Measurements from ENCODE around the gene KLHL21. TPM values are rescaled to one million over a fixed set of nuclear protein-coding genes. Genes with fewer than 3 reads are reported as not detected.

KLHL21 gene
- total RNA-seq, 1 donor from 2014 or later = 42.3 TPM

- Histone ChIP-seq H3K9me3 (ENCODE audit: insufficient read depth, low read depth, low read length) (no peaks in the 10 kb centered on the region), H3K4me2 (ENCODE audit: low read length) (peak overlapping the region; percentile 90), H2AFZ (ENCODE audit: low read depth, low read length) (peak overlapping the region; percentile 31), H3K4me1 (ENCODE audit: insufficient read depth, low read length) (peaks cover 12% of the 10 kb centered on the region), H3K4me3 (ENCODE audit: insufficient read depth, low read depth, low read length) (peak overlapping the region; percentile 65), H3K79me2 (ENCODE audit: insufficient read depth, low read length) (peaks cover 32% of the 10 kb centered on the region), H3K27ac (ENCODE audit: low read depth, low read length) (peak overlapping the region; percentile 45), H3K27me3 (ENCODE audit: insufficient read depth, low read length) (no peaks in the 10 kb centered on the region), H4K20me1 (ENCODE audit: insufficient read depth, low read length) (peaks cover 30% of the 10 kb centered on the region), H3K9ac (ENCODE audit: low read length) (peak overlapping the region; percentile 83), H3K36me3 (ENCODE audit: insufficient read depth, low read length) (no peaks in the 10 kb centered on the region)
- DNase-seq (ENCODE audit: low read depth) = no peak
- Mint-ChIP-seq H3K4me1 (ENCODE audit: low read depth, unreplicated experiment) (peaks cover 25% of the 10 kb centered on the region), H3K27ac (ENCODE audit: unreplicated experiment) (peak overlapping the region; percentile 80), H3K9me3 (ENCODE audit: unreplicated experiment) (no peaks in the 10 kb centered on the region), H3K4me3 (ENCODE audit: unreplicated experiment) (peak overlapping the region; percentile 96), H3K36me3 (ENCODE audit: low read depth, unreplicated experiment) (peaks cover 3% of the 10 kb centered on the region), H3K27me3 (ENCODE audit: low read depth, unreplicated experiment) (no peaks in the 10 kb centered on the region)
- TF ChIP-seq EZH2 (IDR thresholded peaks at IDR 0.05; ENCODE audit: insufficient read depth, low read length) (no peak), CTCF (IDR thresholded peaks at IDR 0.05; ENCODE audit: insufficient read depth, low read depth, low read length) (no peak)
- no peak for FAIRE-seq
Measured at GRCh38 chr1:6580119-6580592, 22.5 kb downstream of the KLHL21 start.

- no peaks in the 10 kb centered on the region for H3K36me3 Mint-ChIP-seq (ENCODE audit: low read depth, unreplicated experiment)
- peaks cover 24% of the 10 kb centered on the region for H3K4me1 Mint-ChIP-seq (ENCODE audit: low read depth, unreplicated experiment)
- no peaks in the 10 kb centered on the region for H3K27me3 ChIP-seq (ENCODE audit: insufficient read depth, low read length)
- H3K27ac ChIP-seq (ENCODE audit: low read depth, low read length) = peak within 1 kb of the TSS; percentile 45
- peaks cover 30% of the 10 kb centered on the region for H3K79me2 ChIP-seq (ENCODE audit: insufficient read depth, low read length)
- no peaks in the 10 kb centered on the region for H3K9me3 ChIP-seq (ENCODE audit: insufficient read depth, low read depth, low read length)
- H3K9ac ChIP-seq (ENCODE audit: low read length) = peak within 1 kb of the TSS; percentile 83
- DNase-seq (ENCODE audit: low read depth) (peak; percentile 84), FAIRE-seq (peak; percentile 86)
- H3K4me2 ChIP-seq (ENCODE audit: low read length) = peak within 1 kb of the TSS; percentile 90
- H3K4me1 ChIP-seq (ENCODE audit: insufficient read depth, low read length) = peaks cover 12% of the 10 kb centered on the region
- peaks cover 28% of the 10 kb centered on the region for H4K20me1 ChIP-seq (ENCODE audit: insufficient read depth, low read length)
- no peaks in the 10 kb centered on the region for H3K27me3 Mint-ChIP-seq (ENCODE audit: low read depth, unreplicated experiment)
- peak within 1 kb of the TSS; percentile 65 for H3K4me3 ChIP-seq (ENCODE audit: insufficient read depth, low read depth, low read length)
- peak within 1 kb of the TSS; percentile 70 for H2AFZ ChIP-seq (ENCODE audit: low read depth, low read length)
- peak within 1 kb of the TSS; percentile 96 for H3K4me3 Mint-ChIP-seq (ENCODE audit: unreplicated experiment)
- no peaks in the 10 kb centered on the region for H3K36me3 ChIP-seq (ENCODE audit: insufficient read depth, low read length)
- peak within 1 kb of the TSS; percentile 80 for H3K27ac Mint-ChIP-seq (ENCODE audit: unreplicated experiment)
- no peaks in the 10 kb centered on the region for H3K9me3 Mint-ChIP-seq (ENCODE audit: unreplicated experiment)
- no peak for TF ChIP-seq CTCF (IDR thresholded peaks at IDR 0.05; ENCODE audit: insufficient read depth, low read depth, low read length)
- no peak for TF ChIP-seq EZH2 (IDR thresholded peaks at IDR 0.05; ENCODE audit: insufficient read depth, low read length)
Measured at GRCh38 chr1:6579374-6580118, 23.1 kb downstream of the KLHL21 start, which contains the start of gene ZBTB48. Gene ZBTB48, plus strand, starts transcription at chr1:6579994. Its CDS starts 616 bp downstream, at chr1:6580610.

All from astrocyte (in vitro differentiated cells and primary cell).